GM19324 (cell line): ENCODE results near the gene SCCPDH.

ENCODE experiments used
- ATAC-seq: cut with Tn5 transposase; IDR thresholded peaks from one replicate; pipeline ENCODE4 v1.9.1; 2021; ENCODE audit warnings: mild to moderate bottlenecking, moderate library complexity; ENCODE audit not compliant: unreplicated experiment, low FRiP score

Gene SCCPDH

DNA sequence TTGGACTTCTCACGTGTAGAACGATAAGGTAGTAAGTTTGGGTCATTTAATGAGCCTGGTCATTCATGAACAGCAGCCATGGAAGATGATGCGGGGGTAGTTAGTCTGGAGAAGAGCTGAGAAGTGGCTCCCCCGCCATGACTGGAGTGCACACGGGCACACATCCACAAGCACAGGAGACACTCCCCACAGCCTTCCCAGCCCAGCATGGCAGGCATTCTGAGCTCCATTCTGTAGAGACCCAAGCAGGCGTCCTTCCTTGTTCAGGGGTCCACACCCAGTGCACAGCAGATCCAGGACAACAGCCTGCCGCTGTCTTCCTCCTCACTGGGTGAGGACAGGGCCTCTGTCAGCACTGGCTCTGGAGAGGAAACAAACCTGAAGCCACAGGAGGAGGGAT, 57.0 kb downstream of the SCCPDH start:
- no peak for ATAC-seq

DNA sequence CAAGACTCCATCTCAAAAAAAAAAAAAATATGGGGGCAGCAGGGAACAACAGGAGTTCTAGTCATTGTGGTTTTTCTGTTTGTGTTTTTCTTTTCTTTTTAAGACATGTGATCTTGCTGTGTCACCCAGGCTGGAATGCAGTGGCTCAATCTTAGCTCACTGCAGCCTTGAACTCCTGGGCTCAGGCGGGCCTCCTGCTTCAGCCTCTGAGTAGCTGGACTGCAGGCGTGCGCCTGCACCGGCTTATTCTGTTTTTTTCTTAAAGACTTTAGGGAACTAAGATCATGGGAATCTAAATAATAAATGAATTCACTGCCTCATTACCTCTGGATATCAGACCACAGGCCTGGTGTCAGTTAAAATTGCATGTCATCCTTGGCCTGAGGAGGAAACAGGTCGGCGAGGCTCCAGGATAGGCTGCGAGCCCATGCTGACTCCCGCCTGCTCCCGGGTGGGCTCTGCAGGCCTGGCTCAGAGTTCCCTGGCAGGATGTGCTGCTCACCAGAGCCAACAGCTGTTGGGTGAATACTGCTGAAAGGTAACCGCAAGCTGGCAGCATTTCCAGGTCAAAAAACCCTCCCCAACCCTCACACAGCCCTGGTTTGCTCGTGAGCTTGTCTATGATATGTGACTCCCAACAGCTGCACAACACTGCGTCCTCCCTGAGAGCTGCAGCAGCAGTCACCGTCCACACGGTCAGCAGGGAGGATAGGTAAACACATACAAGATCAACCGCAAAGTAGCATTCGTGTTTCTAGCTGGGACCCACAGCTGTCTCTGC, 58.1 kb downstream of the SCCPDH start:
- no peak for ATAC-seq

DNA sequence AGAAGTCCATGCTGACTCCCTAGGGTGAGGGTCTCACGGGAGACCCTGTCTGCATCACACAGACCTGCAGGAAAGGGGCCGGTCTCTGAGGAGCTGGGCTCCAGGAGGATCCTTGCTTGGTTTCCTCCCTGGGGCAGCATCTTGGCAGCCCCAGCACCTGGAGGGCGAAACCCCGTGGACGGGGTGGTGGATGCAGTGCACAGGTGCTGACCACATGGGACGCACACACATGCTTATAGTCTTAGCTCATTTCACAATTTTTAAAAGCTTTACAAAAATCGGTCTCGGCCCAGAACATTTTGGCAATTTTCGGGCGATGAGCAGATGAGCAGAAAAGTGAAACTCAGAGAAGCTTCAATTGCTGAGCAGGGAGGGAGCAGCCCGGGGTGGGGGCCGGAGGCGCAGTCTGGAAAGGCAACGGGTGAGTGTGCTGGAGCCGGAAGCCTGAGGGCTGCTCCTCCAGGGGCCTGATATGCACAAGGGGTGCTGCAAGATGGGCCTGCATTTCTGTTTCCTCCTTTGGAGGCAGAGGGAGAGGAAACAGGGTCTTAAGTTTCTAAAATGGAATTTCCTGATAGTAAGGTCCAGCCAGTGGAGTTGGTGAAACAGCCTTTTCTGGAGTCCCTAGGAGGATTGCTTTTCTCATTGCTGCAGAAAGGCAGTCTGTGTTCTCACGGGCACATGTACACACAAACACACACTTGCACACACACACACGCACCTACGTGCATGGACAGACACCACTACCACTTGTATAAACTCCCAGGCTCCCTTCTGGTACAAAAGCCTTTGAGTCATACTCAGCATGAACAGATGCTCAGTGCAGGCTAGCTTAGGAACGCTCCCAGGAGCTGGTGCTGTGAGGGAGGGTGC, 60.6 kb downstream of the SCCPDH start:
- ATAC-seq: no peak

DNA sequence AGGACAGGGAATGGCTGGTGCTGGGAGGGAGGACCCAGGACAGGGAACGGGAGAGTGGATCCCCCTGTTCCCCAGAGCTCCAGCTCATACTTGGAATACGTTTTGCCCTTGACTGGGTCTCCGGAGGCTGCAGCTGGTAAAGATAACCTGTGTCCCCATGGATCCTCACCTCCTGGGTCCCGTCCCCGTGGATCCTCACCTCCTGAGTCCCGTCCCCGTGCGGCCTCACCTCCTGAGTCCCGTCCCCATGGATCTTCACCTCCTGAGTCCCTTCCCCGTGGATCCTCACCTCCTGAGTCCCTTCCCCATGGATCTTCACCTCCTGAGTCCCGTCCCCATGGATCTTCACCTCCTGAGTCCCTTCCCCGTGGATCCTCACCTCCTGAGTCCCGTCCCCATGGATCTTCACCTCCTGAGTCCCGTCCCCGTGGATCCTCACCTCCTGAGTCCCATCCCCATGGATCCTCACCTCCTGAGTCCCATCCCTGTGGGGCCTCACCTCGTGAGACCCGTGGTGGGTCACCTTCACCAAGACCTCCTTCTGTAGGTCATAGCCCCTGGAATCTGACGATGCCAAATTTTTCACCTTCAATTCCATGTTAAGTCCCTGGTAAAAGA, 61.4 kb downstream of the SCCPDH start:
- ATAC-seq: no peak

DNA sequence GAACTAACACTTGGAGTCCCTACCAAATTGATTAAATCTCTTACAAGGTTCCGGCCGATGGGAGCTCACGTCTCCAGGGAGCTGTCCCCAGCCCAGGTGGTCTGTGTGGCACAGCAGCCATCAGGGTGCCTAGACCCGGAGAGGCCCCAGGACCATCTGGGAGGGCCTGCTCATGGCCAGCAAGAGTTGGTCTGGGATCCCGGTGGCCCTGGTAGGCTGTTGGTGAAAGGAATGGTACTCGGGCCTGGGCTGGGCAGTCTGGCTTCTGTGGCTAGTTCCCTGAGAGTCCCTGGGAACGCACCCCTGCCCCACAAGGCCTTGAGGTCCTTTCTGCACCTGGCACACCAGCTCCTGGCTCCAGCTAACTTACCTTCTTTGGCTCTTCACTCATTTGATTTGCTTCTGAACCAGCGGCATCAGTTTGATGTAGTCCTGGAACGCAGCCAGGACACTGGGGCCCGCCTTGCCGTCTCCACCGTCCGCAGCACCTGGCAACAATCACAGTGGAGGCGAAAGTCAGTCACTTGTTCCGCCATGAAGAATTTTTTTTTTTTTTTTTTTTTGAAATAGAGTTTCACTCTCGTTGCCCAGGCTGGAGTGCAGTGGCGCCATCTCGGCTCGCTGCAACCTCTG, 62.5 kb downstream of the SCCPDH start:
- no peak for ATAC-seq

DNA sequence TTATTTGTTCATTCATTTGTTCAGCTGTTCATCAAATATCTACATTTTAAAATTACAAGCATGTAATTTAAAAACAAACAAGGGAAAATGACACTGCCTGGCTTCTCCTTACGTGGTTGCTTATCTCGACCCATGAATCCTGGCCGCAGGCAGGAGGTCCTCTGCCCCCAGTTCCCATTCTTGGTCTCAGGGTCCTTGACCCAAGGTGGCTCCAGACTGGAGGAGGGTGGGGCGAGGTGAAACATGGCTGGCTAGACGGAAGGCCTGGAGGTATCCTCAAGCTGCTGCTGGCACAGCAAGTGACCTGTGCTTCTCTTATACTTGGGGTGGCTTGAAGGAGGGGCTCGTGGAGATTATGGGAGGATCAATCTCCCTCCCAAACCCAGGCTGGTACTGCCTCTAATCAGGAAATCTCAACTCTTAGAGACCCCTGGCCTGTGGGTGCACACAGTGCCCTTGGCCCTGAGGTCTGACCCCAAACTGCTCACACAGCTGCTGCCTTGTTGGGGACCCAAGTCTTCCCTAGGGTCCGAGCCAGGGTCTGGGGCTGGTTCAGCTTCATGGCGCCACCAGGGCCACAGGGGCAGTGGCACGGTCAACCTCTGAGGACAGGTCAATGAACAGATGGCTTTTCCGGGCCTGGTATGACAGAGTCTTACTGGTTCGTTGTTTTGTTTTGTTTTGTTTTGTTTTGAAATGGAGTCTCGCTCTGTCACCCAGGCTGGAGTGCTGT, 63.7 kb downstream of the SCCPDH start:
- ATAC-seq: no peak

DNA sequence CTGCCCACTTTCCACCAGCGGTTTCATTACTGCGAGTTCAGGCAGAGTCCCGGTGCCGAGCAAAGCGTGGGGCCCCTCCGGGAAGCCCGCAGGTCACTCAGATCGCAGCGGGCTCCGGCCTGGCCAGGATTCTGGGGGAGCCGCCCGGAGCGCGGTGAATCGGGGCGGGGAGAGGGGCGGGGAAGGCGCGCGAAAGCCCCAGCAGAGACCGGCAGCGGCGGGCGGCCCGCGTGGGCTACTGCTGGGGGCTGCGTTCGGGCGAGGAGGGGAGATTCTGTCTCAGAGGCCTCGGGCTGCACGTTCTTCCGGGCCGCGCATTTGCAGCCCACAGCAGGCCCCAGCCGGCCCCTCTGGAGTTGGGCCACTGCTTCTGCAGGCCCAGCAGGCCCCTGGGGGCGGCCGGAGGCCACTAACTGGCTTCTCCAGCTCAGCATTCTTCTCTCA, 64.7 kb downstream of the SCCPDH start:
- ATAC-seq: no peak

DNA sequence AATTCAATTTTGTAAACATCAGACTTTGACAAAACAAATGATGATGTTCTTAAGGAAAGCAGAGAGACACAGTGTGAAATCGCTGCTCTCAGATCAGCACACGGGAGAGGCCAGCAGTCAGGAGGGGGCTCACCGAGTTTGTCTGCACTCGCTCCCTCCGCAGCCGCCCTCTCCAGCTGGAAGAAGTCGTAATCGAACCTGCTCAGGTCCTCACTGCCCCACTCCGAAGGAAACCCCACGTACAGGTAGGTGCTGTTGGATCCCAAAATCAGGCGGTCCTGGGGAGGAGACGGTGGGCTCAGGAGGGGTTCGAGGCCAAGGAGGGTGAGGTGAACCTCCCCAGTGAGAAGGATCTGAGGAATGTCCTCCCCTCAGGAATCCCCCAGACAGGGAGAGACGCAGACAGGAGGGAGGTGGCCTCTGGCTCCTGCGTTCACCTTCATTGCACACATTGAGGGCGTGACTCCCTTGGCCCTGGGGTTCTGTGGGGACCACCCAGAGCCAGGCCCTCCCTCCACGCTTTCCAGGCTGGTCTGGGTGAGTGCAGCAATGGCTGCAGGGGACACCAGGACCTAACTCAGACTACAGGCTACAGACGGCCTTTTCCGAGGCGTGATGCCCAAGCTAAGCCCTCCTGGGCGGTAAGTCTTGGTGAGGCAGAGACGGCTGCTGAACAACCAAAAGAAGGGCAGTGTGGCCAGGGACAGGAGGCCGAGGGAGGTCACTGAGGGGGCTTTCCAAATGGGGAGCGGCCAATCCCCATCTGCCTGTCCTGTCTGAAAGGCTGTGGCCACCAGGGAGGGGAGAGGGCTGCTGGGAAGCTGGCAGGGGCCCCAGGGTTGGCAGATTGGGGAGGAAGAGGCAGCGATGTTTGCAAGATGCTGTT, 65.5 kb downstream of the SCCPDH start:
- ATAC-seq: no peak

DNA sequence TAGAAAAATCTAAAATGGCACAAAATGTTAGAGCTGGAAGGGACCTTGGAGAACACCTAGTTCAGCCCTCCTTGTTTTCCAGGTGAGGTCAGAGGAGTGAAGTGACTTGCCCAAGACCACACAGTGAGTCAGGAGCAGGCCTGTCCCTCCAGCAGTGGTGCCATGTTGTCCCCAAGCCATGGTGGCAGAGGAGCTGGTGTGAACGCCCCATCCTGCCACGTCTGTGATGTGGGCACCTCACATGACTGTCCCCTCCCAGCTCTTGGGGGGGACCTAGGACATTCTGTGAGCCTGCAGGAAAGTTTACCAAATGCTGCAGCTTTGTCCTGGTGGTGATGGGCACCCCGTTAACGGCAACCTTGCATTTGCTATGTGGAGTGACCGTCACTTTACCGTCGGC, 66.2 kb downstream of the SCCPDH start:
- no peak for ATAC-seq

DNA sequence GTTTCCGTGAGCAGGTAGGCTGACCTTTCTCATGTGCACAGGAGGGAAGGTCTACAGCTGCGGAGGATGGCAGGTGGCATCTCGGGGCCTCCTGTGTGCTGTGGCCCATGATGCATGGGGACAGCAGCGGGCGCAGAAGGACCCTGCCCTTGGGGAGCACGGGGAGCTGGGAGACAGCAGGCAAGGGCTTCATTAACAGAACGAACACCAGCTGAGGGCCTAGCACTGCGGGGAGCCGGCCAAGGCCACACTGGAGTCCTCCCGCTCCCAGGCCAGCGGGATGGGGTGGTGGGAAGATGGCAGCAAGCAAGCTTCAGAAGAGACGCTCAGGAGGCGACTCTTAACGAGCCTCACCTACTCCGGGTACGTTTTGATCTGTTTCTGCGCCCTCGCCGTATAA, 66.6 kb downstream of the SCCPDH start:
- no peak for ATAC-seq

DNA sequence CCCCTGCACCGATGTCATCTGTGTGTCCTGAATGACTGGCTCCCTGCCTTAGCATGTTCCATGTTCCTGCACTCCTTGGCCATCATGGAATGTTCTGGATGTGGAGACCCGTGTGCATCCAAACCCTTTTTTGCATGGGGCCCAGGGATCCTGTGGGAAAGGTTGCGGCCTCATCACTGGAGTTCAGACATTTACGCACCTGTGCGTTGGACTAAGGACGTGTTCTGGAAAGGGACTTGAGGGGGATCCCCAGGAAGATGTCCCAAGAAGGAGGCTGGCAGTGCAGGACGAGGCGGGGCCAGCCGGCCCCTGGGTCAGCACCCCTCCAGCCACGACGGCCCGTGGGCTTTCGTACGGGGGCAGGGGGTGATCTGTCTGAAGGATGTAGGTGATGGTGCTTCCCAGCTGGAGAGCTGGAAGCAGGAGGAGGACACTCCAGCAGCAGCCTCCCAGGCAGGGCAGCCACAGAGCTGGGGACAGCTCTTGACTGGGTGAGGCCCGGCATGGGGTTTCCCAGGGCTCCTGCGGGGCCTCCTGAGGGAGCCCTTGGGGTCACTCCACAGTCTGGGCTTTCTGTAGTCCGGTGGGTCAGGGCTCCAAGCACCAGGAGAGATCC, 67.2 kb downstream of the SCCPDH start:
- no peak for ATAC-seq

DNA sequence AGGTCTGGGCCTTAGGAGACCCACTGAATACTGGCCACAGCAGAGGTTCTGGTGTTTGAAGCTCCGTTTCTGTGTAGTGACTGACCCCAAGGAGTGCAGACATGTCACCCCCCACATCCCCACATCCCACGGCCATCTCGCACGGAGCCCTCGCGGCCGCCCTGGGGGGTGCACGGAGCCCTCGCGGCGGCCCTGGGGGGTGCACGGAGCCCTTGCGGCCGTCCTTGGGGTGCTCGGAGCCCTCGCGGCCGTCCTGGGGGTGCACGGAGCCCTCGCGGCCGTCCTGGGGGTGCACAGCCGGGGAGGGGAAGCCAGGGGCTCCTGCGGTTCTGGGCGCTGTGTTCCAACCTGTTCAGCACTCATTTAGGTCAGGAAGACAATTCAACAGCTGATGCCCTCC, 68.4 kb downstream of the SCCPDH start:
- ATAC-seq: no peak

DNA sequence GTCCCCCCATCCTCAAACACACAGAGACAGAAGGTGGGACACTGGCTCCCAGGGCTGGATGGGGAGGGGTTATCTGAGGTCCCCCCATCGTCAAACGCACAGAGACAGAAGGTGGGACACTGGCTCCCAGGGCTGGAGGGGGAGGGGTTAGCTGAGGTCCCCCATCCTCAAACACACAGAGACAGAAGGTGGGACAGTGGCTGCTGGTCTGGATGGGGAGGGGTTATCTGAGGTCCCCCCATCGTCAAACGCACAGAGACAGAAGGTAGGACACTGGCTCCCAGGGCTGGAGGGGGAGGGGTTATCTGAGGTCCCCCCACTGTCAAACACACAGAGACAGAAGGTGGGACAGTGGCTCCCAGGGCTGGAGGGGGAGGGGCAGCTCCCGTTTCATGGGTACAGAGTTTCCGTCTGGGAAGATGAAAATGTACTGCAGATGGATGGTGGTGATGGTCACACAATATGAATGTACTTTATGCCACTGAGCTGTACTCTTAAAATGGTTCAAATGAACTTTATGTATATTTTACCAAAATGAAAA, 69.2 kb downstream of the SCCPDH start:
- no peak for ATAC-seq

DNA sequence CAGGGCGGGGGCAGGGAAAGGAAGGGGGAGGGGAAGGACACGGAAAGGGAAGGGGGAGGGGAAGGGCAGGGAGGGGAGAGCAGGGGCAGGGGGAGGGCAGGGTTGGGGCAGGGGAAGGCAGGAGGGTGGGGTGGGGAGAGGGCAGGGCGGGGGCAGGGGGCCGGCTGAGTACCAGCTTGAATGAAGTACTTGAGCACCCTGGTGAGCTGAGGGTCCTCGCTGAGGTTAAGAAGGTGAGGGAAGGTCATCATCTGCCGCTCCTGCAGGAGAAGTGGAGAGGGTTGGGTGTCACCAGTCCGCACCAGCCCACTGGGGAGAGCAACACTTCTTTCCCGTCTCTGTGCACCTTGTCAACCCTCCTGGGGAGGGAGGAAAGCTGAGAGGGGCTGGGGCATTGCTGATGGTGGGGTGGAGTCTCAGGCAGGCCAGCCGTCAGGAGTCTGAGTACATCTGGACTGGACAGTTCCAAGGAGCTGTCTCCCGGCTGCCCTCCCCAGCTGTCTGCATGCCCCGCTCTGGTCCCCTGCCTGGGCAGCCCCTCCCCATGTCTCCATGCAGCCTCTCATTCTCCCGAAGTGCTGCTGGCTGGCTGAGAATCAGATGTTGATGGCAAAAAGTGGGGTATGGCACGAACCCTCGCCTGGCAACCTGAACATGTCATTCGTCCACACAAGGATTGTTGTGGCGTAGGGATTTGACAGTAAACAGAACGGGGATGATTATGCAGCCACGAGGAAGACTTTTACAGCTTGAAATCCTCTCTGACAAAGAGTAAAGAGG, 70.0 kb downstream of the SCCPDH start:
- ATAC-seq: no peak

DNA sequence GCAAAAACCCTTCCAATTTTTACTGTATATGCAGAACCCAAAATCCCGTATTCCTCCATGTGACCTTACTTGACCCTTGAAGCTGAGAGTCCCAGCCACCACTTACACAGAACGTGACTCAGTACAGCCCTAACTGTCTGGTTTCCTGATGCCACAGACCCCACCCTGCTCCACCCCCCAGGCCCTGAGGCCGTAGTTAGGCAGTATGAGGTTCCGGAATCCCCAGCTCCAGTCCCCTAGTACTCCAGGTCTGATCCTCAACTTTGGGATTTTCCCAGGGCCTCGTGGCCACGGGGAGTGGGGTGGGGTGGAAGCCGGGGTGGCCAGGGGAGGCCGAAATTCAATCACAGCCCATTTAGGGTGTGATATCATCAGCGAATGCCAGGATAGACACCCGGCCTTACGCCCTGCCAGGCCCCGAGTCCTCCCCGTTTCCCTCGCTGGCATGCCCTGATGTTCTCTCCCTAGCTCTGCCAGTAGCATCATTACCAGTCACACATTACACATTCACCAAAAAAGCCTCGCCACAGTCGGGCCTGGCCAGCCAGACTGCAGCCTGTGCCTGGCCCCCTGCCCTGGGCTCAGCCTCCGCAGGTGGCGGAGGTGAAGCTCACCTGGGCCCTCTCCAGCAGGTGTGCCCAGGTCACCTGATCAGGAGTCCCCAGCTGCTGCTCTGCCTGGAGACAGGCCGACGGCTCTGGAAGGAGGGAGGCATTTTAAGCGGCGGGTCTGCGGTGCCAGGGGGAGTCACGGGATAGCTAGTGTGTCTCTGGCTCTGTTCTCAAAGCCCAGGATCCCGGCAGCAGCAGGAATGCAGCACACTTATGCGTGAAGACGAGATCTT, 70.8 kb downstream of the SCCPDH start:
- no peak for ATAC-seq

DNA sequence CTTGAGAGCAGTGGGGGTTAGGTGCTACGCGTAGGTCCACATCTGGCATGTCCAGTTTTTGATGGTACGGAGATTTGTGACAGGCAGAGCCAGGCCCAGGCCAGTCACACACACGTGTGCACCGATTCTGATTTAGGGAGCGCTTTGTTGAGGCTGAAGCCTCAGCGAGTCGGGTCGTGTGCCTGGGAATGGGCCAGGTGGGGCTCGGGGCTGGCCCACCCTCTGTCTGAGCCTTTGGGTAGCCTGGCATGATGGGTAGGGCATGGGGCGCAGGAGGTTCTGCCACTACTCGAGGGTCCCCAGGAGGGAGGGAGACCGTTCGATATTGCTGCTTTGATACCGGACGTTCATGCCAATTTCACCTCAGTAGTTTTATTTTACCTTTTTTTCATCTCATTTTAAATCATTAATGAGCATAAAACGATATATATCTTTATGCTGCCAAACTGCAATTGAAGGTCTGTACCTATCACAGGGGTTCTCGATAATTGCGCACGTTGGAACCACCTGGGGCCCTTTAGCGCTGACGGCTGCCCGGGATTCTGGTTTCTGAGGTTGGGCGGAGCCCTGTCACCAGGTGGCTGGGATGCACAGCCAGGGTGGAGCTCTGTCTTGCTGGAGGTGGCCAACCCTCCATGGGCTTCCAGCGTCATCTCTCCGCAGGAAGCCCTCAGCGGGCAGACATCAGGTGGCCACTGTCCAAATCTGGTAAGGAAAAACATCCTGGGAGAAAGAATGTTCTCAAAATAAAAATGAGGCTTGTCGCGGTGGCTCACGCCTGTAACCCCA, 71.9 kb downstream of the SCCPDH start:
- ATAC-seq: no peak
